Neural progenitor cell (in vitro differentiated cells): Measurements from ENCODE around the gene FLVCR1. TPM values are rescaled to one million over a fixed set of nuclear protein-coding genes. Genes with fewer than 3 reads are reported as not detected.

Source experiments
- DNase-seq: peaks from one replicate; pipeline ENCODE4 v3.0.0-alpha.2; 2016; ENCODE audit warnings: low spot score
- H2AFZ ChIP-seq: fragments of 200-600 bp; sonication (generic); replicated peaks from 2 replicates; pipeline ENCODE4 v1.6.1; 2016; ENCODE audit warnings: antibody characterized with exemption
- H3F3A ChIP-seq: fragments of 200-600 bp; sonication (generic); 2 replicates; pipeline ENCODE4 v1.6.1; 2016; ENCODE audit warnings: antibody characterized with exemption, low read depth
- H3K27ac ChIP-seq: fragments of 200-600 bp; sonication (generic); 2 replicates; pipeline ENCODE4 v1.5.1; 2016; ENCODE audit warnings: mild to moderate bottlenecking
- H3K27me3 ChIP-seq: fragments of 200-600 bp; sonication (generic); 2 replicates; pipeline ENCODE4 v1.6.1; 2016; ENCODE audit warnings: mild to moderate bottlenecking, moderate library complexity
- H3K36me3 ChIP-seq: fragments of 200-600 bp; sonication (generic); 2 replicates; pipeline ENCODE4 v1.5.1; 2016
- H3K4me1 ChIP-seq: fragments of 200-600 bp; sonication (generic); 2 replicates; pipeline ENCODE4 v1.6.1; 2016; ENCODE audit warnings: mixed run types
- H3K4me2 ChIP-seq: fragments of 200-600 bp; sonication (generic); 2 replicates; pipeline ENCODE4 v1.6.1; 2016
- H3K4me3 ChIP-seq: fragments of 200-600 bp; sonication (generic); 2 replicates; pipeline ENCODE4 v1.5.1; 2016
- H3K79me2 ChIP-seq: fragments of 200-600 bp; sonication (generic); 2 replicates; pipeline ENCODE4 v1.6.1; 2016; ENCODE audit warnings: low read depth
- H3K9ac ChIP-seq: fragments of 200-600 bp; sonication (generic); 2 replicates; pipeline ENCODE4 v1.6.1; 2016
- H3K9me3 ChIP-seq: fragments of 200-600 bp; sonication (generic); 2 replicates; pipeline ENCODE4 v1.5.1; 2016; ENCODE audit warnings: low read depth
- H4K20me1 ChIP-seq: fragments of 200-600 bp; sonication (generic); 2 replicates; pipeline ENCODE4 v1.6.1; 2016; ENCODE audit warnings: low read depth
- H3K27ac Mint-ChIP-seq: 3 replicates; pipeline ENCODE4 v1.8.0; 2021; ENCODE audit warnings: mixed read lengths
- H3K27me3 Mint-ChIP-seq: 2 replicates; pipeline ENCODE4 v1.8.0; 2022; ENCODE audit warnings: low read depth, mild to moderate bottlenecking, inconsistent platforms, moderate library complexity, mixed read lengths; ENCODE audit not compliant: insufficient read depth
- H3K36me3 Mint-ChIP-seq: 3 replicates; pipeline ENCODE4 v1.8.0; 2021; ENCODE audit warnings: mixed read lengths
- H3K4me1 Mint-ChIP-seq: 3 replicates; pipeline ENCODE4 v1.8.0; 2021; ENCODE audit warnings: mixed read lengths
- H3K4me3 Mint-ChIP-seq: 3 replicates; pipeline ENCODE4 v1.8.0; 2021; ENCODE audit warnings: mild to moderate bottlenecking, moderate library complexity, mixed read lengths
- H3K9me3 Mint-ChIP-seq: 3 replicates; pipeline ENCODE4 v1.8.0; 2020; ENCODE audit warnings: mixed read lengths
- CTCF ChIP-seq: fragments of 200-600 bp; sonication (generic); IDR thresholded peaks from 2 replicates; pipeline ENCODE4 v1.5.1; 2017; ENCODE audit warnings: antibody characterized with exemption, mild to moderate bottlenecking
- EZH2 ChIP-seq: fragments of 200-600 bp; sonication (generic); IDR thresholded peaks from 2 replicates; pipeline ENCODE4 v1.6.1; 2017; ENCODE audit warnings: antibody characterized with exemption, mild to moderate bottlenecking, moderate library complexity
- EZH2phosphoT487 ChIP-seq: fragments of 200-600 bp; sonication (generic); IDR thresholded peaks from 2 replicates; pipeline ENCODE4 v1.6.1; 2017; ENCODE audit warnings: antibody characterized with exemption
- total RNA-seq: library from RNA; depleted of rRNA; stranded (reverse); fragments of >200 nt; gene quantifications from 2 replicates; pipeline ENCODE4 v1.2.3, GENCODE V29; 2015; ENCODE audit warnings: low replicate concordance

FLVCR1 gene
- 30.9 and 33.2 TPM in 2 replicates for total RNA-seq

GRCh38 chr1:212857992-212858460 lies at the start of gene FLVCR1:
TSS of gene FLVCR1 (plus strand) at chr1:212858275. CDS start at chr1:212858453, 178 bp downstream.
- H3K27ac Mint-ChIP-seq = peak within 1 kb of the TSS; percentile 98
- peaks cover 56% of the 10 kb centered on the region for H3K79me2 ChIP-seq
- peaks cover 24% of the 10 kb centered on the region for H4K20me1 ChIP-seq
- no peaks in the 10 kb centered on the region for H3K27me3 Mint-ChIP-seq
- no peak within 1 kb of the TSS for H3K4me3 Mint-ChIP-seq
- no peaks in the 10 kb centered on the region for H3K27me3 ChIP-seq
- peaks cover 11% of the 10 kb centered on the region for H3K36me3 Mint-ChIP-seq
- no peaks in the 10 kb centered on the region for H3K9me3 ChIP-seq
- peaks cover 15% of the 10 kb centered on the region for H3K36me3 ChIP-seq
- peak within 1 kb of the TSS; percentile 90 for H3K4me2 ChIP-seq
- peak within 1 kb of the TSS; percentile 83 for H2AFZ ChIP-seq
- peaks cover 2% of the 10 kb centered on the region for H3K9me3 Mint-ChIP-seq
- peaks cover 12% of the 10 kb centered on the region for H3K4me1 ChIP-seq
- H3K9ac ChIP-seq = peak within 1 kb of the TSS; percentile 57
- peaks cover 17% of the 10 kb centered on the region for H3K4me1 Mint-ChIP-seq
- H3K4me3 ChIP-seq = peak within 1 kb of the TSS; percentile 67
- H3F3A ChIP-seq = peaks cover 13% of the 10 kb centered on the region
- TF ChIP-seq EZH2phosphoT487 (peak; percentile 3), CTCF (no peak)
- H3K27ac ChIP-seq = peak within 1 kb of the TSS; percentile 95
- DNase-seq = peak; percentile 99

GRCh38 chr1:212814537-212815334 lies 43.3 kb upstream of the FLVCR1 start:
- H3K27me3 Mint-ChIP-seq = peaks cover 3% of the 10 kb centered on the region
- Histone ChIP-seq H2AFZ (no peak overlapping the region), H3K9me3 (no peaks in the 10 kb centered on the region), H4K20me1 (no peaks in the 10 kb centered on the region), H3K36me3 (no peaks in the 10 kb centered on the region), H3K27me3 (no peaks in the 10 kb centered on the region), H3K4me1 (no peaks in the 10 kb centered on the region), H3K4me3 (no peak overlapping the region), H3K4me2 (no peak overlapping the region), H3K9ac (no peak overlapping the region), H3F3A (peaks cover 10% of the 10 kb centered on the region), H3K27ac (no peak overlapping the region), H3K79me2 (no peaks in the 10 kb centered on the region)
- no peak overlapping the region for H3K4me3 Mint-ChIP-seq
- TF ChIP-seq EZH2phosphoT487 (no peak), CTCF (peak; percentile 58)
- H3K4me1 Mint-ChIP-seq = peaks cover 7% of the 10 kb centered on the region
- H3K9me3 Mint-ChIP-seq = no peaks in the 10 kb centered on the region
- H3K36me3 Mint-ChIP-seq = no peaks in the 10 kb centered on the region
- DNase-seq = no peak
- no peak overlapping the region for H3K27ac Mint-ChIP-seq

- H3K27me3 ChIP-seq = no peaks in the 10 kb centered on the region
- no peak overlapping the region for H3K4me3 Mint-ChIP-seq
- H3F3A ChIP-seq = peaks cover 10% of the 10 kb centered on the region
- H3K9me3 ChIP-seq = no peaks in the 10 kb centered on the region
- no peaks in the 10 kb centered on the region for H3K4me1 ChIP-seq
- TF ChIP-seq CTCF (no peak), EZH2phosphoT487 (no peak), EZH2 (no peak)
- H3K4me3 ChIP-seq = no peak overlapping the region
- no peak overlapping the region for H3K9ac ChIP-seq
- H3K79me2 ChIP-seq = no peaks in the 10 kb centered on the region
- no peak overlapping the region for H3K4me2 ChIP-seq
- H3K27me3 Mint-ChIP-seq = peaks cover 3% of the 10 kb centered on the region
- H3K9me3 Mint-ChIP-seq = no peaks in the 10 kb centered on the region
- H3K4me1 Mint-ChIP-seq = peaks cover 7% of the 10 kb centered on the region
- H2AFZ ChIP-seq = no peak overlapping the region
- H3K36me3 Mint-ChIP-seq = no peaks in the 10 kb centered on the region
- H3K27ac ChIP-seq = no peak overlapping the region
- no peak overlapping the region for H3K27ac Mint-ChIP-seq
- H3K36me3 ChIP-seq = no peaks in the 10 kb centered on the region
- no peaks in the 10 kb centered on the region for H4K20me1 ChIP-seq
- no peak for DNase-seq
Observed at GRCh38 chr1:212816567-212817278, 41.4 kb upstream of the FLVCR1 start.
